ENCODE results near the gene GPAM. TPM values are rescaled to one million over a fixed set of nuclear protein-coding genes. Genes with fewer than 3 reads are reported as not detected.

Gene GPAM
- total RNA-seq, 1 donor from 2014 or later = 10.8 TPM

DNA sequence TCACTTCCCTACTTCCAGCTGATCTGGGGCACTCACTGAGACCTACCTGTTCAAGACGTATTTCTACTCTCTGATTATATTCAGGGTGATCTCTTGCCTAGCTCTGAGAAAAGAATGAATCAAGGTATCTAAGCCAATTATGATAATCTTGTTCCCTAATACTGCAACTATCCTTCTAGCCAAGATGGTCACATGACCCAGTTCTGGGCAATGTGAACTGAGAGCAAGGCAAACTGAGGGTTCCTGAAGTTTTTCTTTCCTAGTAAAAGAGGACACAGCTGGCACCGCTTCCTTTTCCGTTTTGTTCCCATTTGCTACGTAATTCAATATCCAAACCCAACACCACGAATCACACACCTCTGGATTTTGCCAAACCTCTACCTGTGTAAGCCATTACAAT is 5.9 kb upstream of the GPAM start:
- Mint-ChIP-seq H3K4me1 (ENCODE audit: low read depth) (peaks cover 2% of the 10 kb centered on the region), H3K36me3 (ENCODE audit: low read depth) (peaks cover 4% of the 10 kb centered on the region), H3K27me3 (ENCODE audit: low read depth) (peaks cover 8% of the 10 kb centered on the region), H3K27ac (ENCODE audit: unreplicated experiment) (no peak overlapping the region), H3K9me3 (ENCODE audit: low read depth) (peaks cover 18% of the 10 kb centered on the region), H3K4me3 (ENCODE audit: unreplicated experiment) (no peak overlapping the region)
- TF ChIP-seq CTCF (IDR thresholded peaks at IDR 0.05) = no peak
- no peak for DNase-seq (ENCODE audit: low spot score)

DNA sequence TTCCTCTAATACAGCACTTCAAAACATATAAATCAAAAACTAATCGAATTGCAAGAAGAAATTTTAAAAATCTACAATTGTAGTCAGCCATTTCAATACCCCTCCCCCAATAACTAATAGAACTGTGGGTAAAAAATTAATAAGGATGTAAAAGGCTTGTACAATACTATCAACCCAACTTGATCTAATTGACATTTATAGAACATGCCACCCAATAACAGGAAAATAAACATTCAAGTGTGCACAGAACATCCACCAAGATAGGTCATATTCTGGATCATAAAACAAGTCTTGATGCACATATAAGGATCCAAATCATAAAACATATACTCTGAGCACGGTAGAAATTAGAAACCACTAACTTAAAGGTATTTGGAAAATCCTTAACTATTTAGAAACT is 4.0 kb upstream of the GPAM start:
- H3K4me3 Mint-ChIP-seq (ENCODE audit: unreplicated experiment) = no peak overlapping the region
- H3K4me1 Mint-ChIP-seq (ENCODE audit: low read depth) = peaks cover 15% of the 10 kb centered on the region
- peaks cover 4% of the 10 kb centered on the region for H3K36me3 Mint-ChIP-seq (ENCODE audit: low read depth)
- no peak for DNase-seq (ENCODE audit: low spot score)
- no peak overlapping the region for H3K27ac Mint-ChIP-seq (ENCODE audit: unreplicated experiment)
- H3K27me3 Mint-ChIP-seq (ENCODE audit: low read depth) = peaks cover 8% of the 10 kb centered on the region
- TF ChIP-seq CTCF (IDR thresholded peaks at IDR 0.05) = no peak
- H3K9me3 Mint-ChIP-seq (ENCODE audit: low read depth) = peaks cover 18% of the 10 kb centered on the region

GRCh38 chr10:112185959-112186358 is 2.4 kb upstream of the GPAM start:
- no peak for DNase-seq (ENCODE audit: low spot score)
- Mint-ChIP-seq H3K4me3 (ENCODE audit: unreplicated experiment) (no peak overlapping the region), H3K9me3 (ENCODE audit: low read depth) (peaks cover 18% of the 10 kb centered on the region), H3K27ac (ENCODE audit: unreplicated experiment) (no peak overlapping the region), H3K36me3 (ENCODE audit: low read depth) (peaks cover 4% of the 10 kb centered on the region), H3K27me3 (ENCODE audit: low read depth) (peaks cover 8% of the 10 kb centered on the region), H3K4me1 (ENCODE audit: low read depth) (peaks cover 17% of the 10 kb centered on the region)
- no peak for TF ChIP-seq CTCF (IDR thresholded peaks at IDR 0.05)

DNA sequence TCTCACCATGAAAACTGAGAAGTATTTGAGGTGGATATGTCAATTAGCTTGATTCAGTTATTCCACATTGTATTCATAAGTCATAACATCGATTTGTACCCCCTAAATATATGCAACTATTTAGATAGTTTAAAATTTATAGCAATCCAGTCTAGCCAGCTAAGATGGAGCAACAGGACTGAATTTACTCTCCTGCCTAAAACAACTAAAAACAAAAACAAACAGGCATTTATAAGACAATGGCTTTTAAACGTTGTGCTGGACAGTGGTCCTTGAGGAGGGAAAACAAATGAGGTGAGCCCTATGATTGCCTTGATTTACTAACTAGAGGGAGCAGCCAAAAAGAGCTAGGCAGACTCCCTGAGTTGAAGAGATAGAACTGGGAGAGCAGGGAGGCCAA is 814 bp upstream of the GPAM start:
- Mint-ChIP-seq H3K4me1 (ENCODE audit: low read depth) (peaks cover 17% of the 10 kb centered on the region), H3K4me3 (ENCODE audit: unreplicated experiment) (peak overlapping the region; percentile 18), H3K36me3 (ENCODE audit: low read depth) (peaks cover 8% of the 10 kb centered on the region), H3K9me3 (ENCODE audit: low read depth) (peaks cover 18% of the 10 kb centered on the region), H3K27me3 (ENCODE audit: low read depth) (peaks cover 7% of the 10 kb centered on the region), H3K27ac (ENCODE audit: unreplicated experiment) (no peak overlapping the region)
- TF ChIP-seq CTCF (IDR thresholded peaks at IDR 0.05) = no peak
- no peak for DNase-seq (ENCODE audit: low spot score)

DNA sequence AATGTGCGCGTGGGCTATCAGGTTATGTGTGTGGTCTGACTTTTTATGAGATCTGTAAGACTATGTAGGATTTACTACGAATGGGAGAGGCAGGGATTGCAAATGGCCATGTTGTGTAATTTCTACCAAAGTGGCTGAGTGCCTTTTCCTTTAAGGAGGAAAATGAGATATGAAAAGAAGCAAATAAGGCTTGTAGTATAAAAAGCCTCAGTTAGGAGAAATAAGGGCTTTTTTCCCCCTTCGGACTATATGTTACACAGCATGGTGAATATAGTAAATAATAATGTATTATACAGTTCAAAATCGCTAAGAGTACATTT is 447 bp upstream of the GPAM start:
- Mint-ChIP-seq H3K36me3 (ENCODE audit: low read depth) (peaks cover 8% of the 10 kb centered on the region), H3K27me3 (ENCODE audit: low read depth) (peaks cover 5% of the 10 kb centered on the region), H3K4me1 (ENCODE audit: low read depth) (peaks cover 17% of the 10 kb centered on the region), H3K4me3 (ENCODE audit: unreplicated experiment) (peak overlapping the region; percentile 81), H3K27ac (ENCODE audit: unreplicated experiment) (peak overlapping the region; percentile 94), H3K9me3 (ENCODE audit: low read depth) (peaks cover 18% of the 10 kb centered on the region)
- no peak for DNase-seq (ENCODE audit: low spot score)
- no peak for TF ChIP-seq CTCF (IDR thresholded peaks at IDR 0.05)
